Neuronal stem cell (in vitro differentiated cells): Measurements from ENCODE around the gene PHF14.

Experiments
- DNase-seq: peaks from one replicate; pipeline ENCODE4 v3.0.0-alpha.2; 2013; ENCODE audit warnings: low spot score
- H2AFZ ChIP-seq: one replicate; pipeline ENCODE4 v1.6.1; 2013; ENCODE audit warnings: mild to moderate bottlenecking, low read length, inconsistent platforms
- H2AK5ac ChIP-seq: 2 replicates; pipeline ENCODE4 v1.6.1; 2013; ENCODE audit warnings: low read depth, mild to moderate bottlenecking, inconsistent platforms, low read length, moderate library complexity, mixed read lengths
- H2BK120ac ChIP-seq: 2 replicates; pipeline ENCODE4 v1.6.1; 2013; ENCODE audit warnings: low read depth, mild to moderate bottlenecking, inconsistent platforms, low read length, moderate library complexity, mixed read lengths
- H2BK12ac ChIP-seq: one replicate; pipeline ENCODE4 v1.6.1; 2013; ENCODE audit warnings: low read length, inconsistent platforms
- H2BK15ac ChIP-seq: 2 replicates; pipeline ENCODE4 v1.6.1; 2013; ENCODE audit warnings: mild to moderate bottlenecking, low read length, inconsistent platforms, mixed read lengths
- H2BK5ac ChIP-seq: one replicate; pipeline ENCODE4 v1.6.1; 2013; ENCODE audit warnings: inconsistent platforms, mild to moderate bottlenecking, low read length, moderate library complexity
- H3K14ac ChIP-seq: one replicate; pipeline ENCODE4 v1.6.1; 2013; ENCODE audit warnings: low read length, inconsistent platforms
- H3K18ac ChIP-seq: 2 replicates; pipeline ENCODE4 v1.6.1; 2013; ENCODE audit warnings: low read length, inconsistent platforms
- H3K23ac ChIP-seq: 2 replicates; pipeline ENCODE4 v1.6.1; 2013; ENCODE audit warnings: low read depth, mild to moderate bottlenecking, mixed read lengths, low read length, inconsistent platforms; ENCODE audit not compliant: poor library complexity
- H3K27ac ChIP-seq: replicated peaks from 3 replicates; pipeline ENCODE4 v1.5.1; 2013; ENCODE audit warnings: low read length, inconsistent platforms
- H3K27me3 ChIP-seq, 3 experiments: 2 replicates each; pipeline ENCODE4 v1.6.1; 2013; ENCODE audit warnings: low read length in 3 of 3, mild to moderate bottlenecking in 2 of 3, inconsistent platforms in 1 of 3, low read depth in 1 of 3, mixed read lengths in 1 of 3, moderate library complexity in 1 of 3; ENCODE audit not compliant: control insufficient read depth in 3 of 3, insufficient read depth in 3 of 3
- H3K36me3 ChIP-seq, 2 donors: replicated peaks in 1 of 2; 2 replicates each; pipeline ENCODE4 v1.6.1; 2013; ENCODE audit warnings: low read length in 2 of 2; ENCODE audit not compliant: control insufficient read depth in 2 of 2, insufficient read depth in 2 of 2
- H3K4ac ChIP-seq: 2 replicates; pipeline ENCODE4 v1.6.1; 2013; ENCODE audit warnings: inconsistent platforms, mild to moderate bottlenecking, low read length, moderate library complexity
- H3K4me1 ChIP-seq, 2 donors: 1 replicate in 1 of 2; 2 replicates in 1 of 2; pipeline ENCODE4 v1.6.1; 2013; ENCODE audit warnings: low read length in 2 of 2, low read depth in 1 of 2; ENCODE audit not compliant: control insufficient read depth in 2 of 2, insufficient read depth in 1 of 2
- H3K4me2 ChIP-seq: one replicate; pipeline ENCODE4 v1.6.1; 2013; ENCODE audit warnings: mild to moderate bottlenecking, low read length, inconsistent platforms; ENCODE audit not compliant: insufficient read depth, poor library complexity, severe bottlenecking
- H3K4me3 ChIP-seq, 2 donors: 2 replicates each; pipeline ENCODE4 v1.5.1; 2013; ENCODE audit warnings: low read length in 2 of 2, mild to moderate bottlenecking in 2 of 2, inconsistent platforms in 1 of 2, moderate library complexity in 1 of 2
- H3K79me1 ChIP-seq: one replicate; pipeline ENCODE4 v1.6.1; 2013; ENCODE audit warnings: low read depth, mild to moderate bottlenecking, inconsistent platforms, low read length, moderate library complexity
- H3K9ac ChIP-seq: one replicate; pipeline ENCODE4 v1.6.1; 2013; ENCODE audit warnings: mild to moderate bottlenecking, low read depth, low read length, inconsistent platforms; ENCODE audit not compliant: poor library complexity
- H3K9me3 ChIP-seq, 2 donors: replicated peaks in 1 of 2; 2 replicates each; pipeline versions ENCODE3 to v1.6.1; 2013; ENCODE audit warnings: low read length in 2 of 2, mild to moderate bottlenecking in 2 of 2, inconsistent platforms in 1 of 2, low read depth in 1 of 2, mixed read lengths in 1 of 2, moderate library complexity in 1 of 2; ENCODE audit not compliant: control insufficient read depth in 2 of 2, insufficient read depth in 1 of 2
- H4K8ac ChIP-seq: one replicate; pipeline ENCODE4 v1.6.1; 2013; ENCODE audit warnings: low read depth, mild to moderate bottlenecking, inconsistent platforms, low read length, moderate library complexity
- H4K91ac ChIP-seq: one replicate; pipeline ENCODE4 v1.6.1; 2013; ENCODE audit warnings: low read length, low read depth, mild to moderate bottlenecking, inconsistent platforms; ENCODE audit not compliant: poor library complexity
- WGBS, 2 donors: extraction: QIAGEN DNeasy Blood & Tissue Kit; methylation state at CpG; one replicate each; pipeline ENCODE4 v1.1.7; 2013; ENCODE audit warnings: missing lambda C conversion rate in 2 of 2, mixed read lengths in 1 of 2; ENCODE audit not compliant: insufficient read length in 2 of 2, insufficient replicate concordance in 1 of 2; ENCODE audit errors: extremely low coverage in 2 of 2; 5-methylcytosine and 5-hydroxymethylcytosine counted together

Gene PHF14

DNA sequence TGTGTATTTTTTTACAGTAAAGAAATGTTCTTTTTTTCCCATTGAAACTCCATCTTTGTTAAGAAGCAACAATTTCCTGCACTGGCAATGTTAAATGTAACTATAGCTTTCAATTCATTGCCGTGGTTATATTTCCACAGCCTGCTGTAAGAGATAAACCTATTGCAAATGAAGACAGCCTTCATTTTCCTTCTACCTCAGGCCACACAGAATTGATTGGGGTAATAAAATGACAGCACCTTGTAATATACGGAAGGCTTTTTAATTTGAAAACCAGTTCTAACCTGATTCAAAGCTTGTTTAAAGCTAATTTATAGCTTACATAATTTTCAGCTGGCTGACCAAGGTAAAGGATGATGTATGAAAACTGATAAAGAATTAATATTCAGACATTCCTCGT is 161.9 kb downstream of the PHF14 start:
- Histone ChIP-seq H4K8ac (no peak overlapping the region), H3K14ac (no peak overlapping the region), H3K18ac (no peak overlapping the region), H3K27me3 (no peaks in the 10 kb centered on the region), H3K4me3 (no peak overlapping the region), H2BK120ac (no peak overlapping the region), H2BK15ac (no peak overlapping the region), H3K27ac (no peak overlapping the region), H4K91ac (no peak overlapping the region), H3K79me1 (no peaks in the 10 kb centered on the region), H2BK12ac (no peak overlapping the region), H3K23ac (no peak overlapping the region), H3K36me3 (peaks cover 0 to 28% of the 10 kb centered on the region in 2 donors), H3K4me2 (no peak overlapping the region), H2BK5ac (no peak overlapping the region), H2AFZ (no peak overlapping the region), H3K9me3 (no peaks in the 10 kb centered on the region), H3K4me1 (no peaks in the 10 kb centered on the region), H2AK5ac (no peak overlapping the region), H3K9ac (no peak overlapping the region), H3K4ac (no peak overlapping the region)
- DNase-seq: no peak
- WGBS, 2 donors: no CpG with 5 or more reads among the region's 3 CpGs

DNA sequence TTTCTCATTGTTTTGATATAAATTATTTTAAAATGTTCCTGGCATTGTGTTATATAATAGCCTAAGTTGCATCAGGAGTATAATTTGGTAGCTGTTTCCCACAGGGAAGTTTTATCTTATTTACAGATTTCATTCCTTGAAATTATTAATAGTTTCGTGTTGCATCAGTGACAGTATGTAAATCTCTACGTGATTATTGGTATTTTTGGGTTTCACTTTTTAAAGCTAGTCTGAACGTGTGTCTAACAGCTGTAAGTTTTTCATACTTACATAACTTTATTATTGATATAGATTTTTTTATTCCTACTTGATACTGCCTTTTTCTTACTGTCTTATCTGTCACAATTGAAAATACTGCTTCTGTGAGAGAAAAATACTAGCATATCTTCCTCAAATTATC is 167.9 kb downstream of the PHF14 start:
- Histone ChIP-seq H2BK120ac (no peak overlapping the region), H2BK12ac (no peak overlapping the region), H2BK5ac (no peak overlapping the region), H3K9ac (no peak overlapping the region), H3K4ac (no peak overlapping the region), H2AFZ (no peak overlapping the region), H3K79me1 (no peaks in the 10 kb centered on the region), H3K27ac (no peak overlapping the region), H3K18ac (no peak overlapping the region), H3K4me1 (no peaks in the 10 kb centered on the region), H4K91ac (no peak overlapping the region), H2AK5ac (no peak overlapping the region), H3K23ac (no peak overlapping the region), H3K14ac (no peak overlapping the region), H3K4me2 (no peak overlapping the region), H3K4me3 (no peak overlapping the region), H3K27me3 (no peaks in the 10 kb centered on the region), H2BK15ac (no peak overlapping the region), H3K36me3 (peaks cover 0 to 8% of the 10 kb centered on the region in 2 donors), H4K8ac (no peak overlapping the region), H3K9me3 (no peaks in the 10 kb centered on the region)
- no CpG with 5 or more reads among the region's 3 CpGs for WGBS, 2 donors
- DNase-seq: no peak

DNA sequence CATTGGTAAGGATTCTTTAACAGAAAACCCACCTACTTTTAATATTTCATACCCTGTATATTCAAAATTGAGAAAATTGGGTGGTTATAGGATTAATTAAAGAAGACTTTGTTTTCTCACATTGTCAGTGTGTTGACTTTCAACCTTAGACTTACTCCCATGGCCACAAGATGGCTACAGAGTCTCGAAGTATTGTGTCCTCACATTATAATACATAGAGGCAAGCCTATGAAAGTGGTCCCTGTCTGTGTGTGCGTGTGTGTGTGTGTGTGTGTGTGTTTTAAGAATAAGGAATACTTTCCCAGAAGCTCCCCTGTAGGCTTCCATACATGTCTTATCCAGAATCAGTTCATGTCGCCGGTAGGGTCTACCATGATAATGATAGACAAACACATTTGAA is 180.0 kb downstream of the PHF14 start:
- Histone ChIP-seq H2BK15ac (no peak overlapping the region), H3K27me3 (no peaks in the 10 kb centered on the region), H3K36me3 (peaks cover 0 to 19% of the 10 kb centered on the region in 2 donors), H4K8ac (no peak overlapping the region), H3K14ac (no peak overlapping the region), H2BK120ac (no peak overlapping the region), H2AK5ac (no peak overlapping the region), H3K4me2 (no peak overlapping the region), H3K4me3 (no peak overlapping the region), H3K4me1 (no peaks in the 10 kb centered on the region), H3K4ac (no peak overlapping the region), H2BK12ac (no peak overlapping the region), H3K9ac (no peak overlapping the region), H3K18ac (no peak overlapping the region), H3K27ac (no peak overlapping the region), H3K79me1 (no peaks in the 10 kb centered on the region), H4K91ac (no peak overlapping the region), H3K9me3 (no peaks in the 10 kb centered on the region), H2AFZ (no peak overlapping the region), H3K23ac (no peak overlapping the region), H2BK5ac (no peak overlapping the region)
- WGBS, 2 donors: no CpG with 5 or more reads among the region's 4 CpGs
- DNase-seq: no peak

DNA sequence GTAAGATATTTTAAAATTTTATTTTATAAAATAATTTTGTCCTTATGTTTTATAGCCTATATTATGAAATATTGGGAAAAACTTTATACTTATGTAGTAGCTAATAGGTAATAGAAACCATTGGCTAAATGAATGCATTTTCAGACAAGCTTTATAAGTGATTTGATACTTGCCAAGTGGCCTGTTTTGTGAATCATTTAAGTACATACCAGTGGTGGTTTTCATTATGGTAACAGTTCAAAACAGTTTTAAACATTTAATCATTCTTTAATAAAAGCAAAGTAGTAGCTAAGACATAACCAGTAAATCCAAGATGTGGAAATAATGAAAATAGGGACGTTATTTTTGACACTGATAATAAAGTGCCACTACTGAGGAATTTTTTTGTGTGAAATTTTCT is 182.2 kb downstream of the PHF14 start:
- Histone ChIP-seq H3K18ac (no peak overlapping the region), H3K14ac (no peak overlapping the region), H3K9me3 (peaks cover 0 to 5% of the 10 kb centered on the region in 2 donors), H2AFZ (no peak overlapping the region), H3K4me2 (no peak overlapping the region), H3K79me1 (no peaks in the 10 kb centered on the region), H4K91ac (no peak overlapping the region), H2BK5ac (no peak overlapping the region), H2BK15ac (no peak overlapping the region), H3K4ac (no peak overlapping the region), H2BK120ac (no peak overlapping the region), H3K36me3 (peaks cover 0 to 5% of the 10 kb centered on the region in 2 donors), H3K23ac (no peak overlapping the region), H3K9ac (no peak overlapping the region), H2BK12ac (no peak overlapping the region), H4K8ac (no peak overlapping the region), H3K27ac (no peak overlapping the region), H2AK5ac (no peak overlapping the region), H3K4me3 (no peak overlapping the region), H3K27me3 (no peaks in the 10 kb centered on the region), H3K4me1 (no peaks in the 10 kb centered on the region)
- WGBS, 2 donors: no CpG with 5 or more reads among the region's 1 CpG
- no peak for DNase-seq
